Nephron progenitor cell (in vitro differentiated cells): ENCODE results near the gene ZKSCAN3.
"Not testable (repeated sequence)": the region's sequence is repeated elsewhere in the genome, so short reads cannot be mapped to it uniquely, and the experiment has no call there.

Experiments used
- DNase-seq: peaks from one replicate; pipeline ENCODE4 v3.0.0; 2021
- H3K27ac Mint-ChIP-seq: 2 replicates; pipeline ENCODE4 v1.8.0; 2021; ENCODE audit warnings: mild to moderate bottlenecking, moderate library complexity, mixed read lengths
- H3K27me3 Mint-ChIP-seq: 2 replicates; pipeline ENCODE4 v1.8.0; 2021; ENCODE audit warnings: mild to moderate bottlenecking, low read depth, mixed read lengths; ENCODE audit not compliant: poor library complexity
- H3K36me3 Mint-ChIP-seq: 2 replicates; pipeline ENCODE4 v1.8.0; 2021; ENCODE audit warnings: low read depth, mixed read lengths
- H3K4me1 Mint-ChIP-seq: 2 replicates; pipeline ENCODE4 v1.8.0; 2021; ENCODE audit warnings: mixed read lengths
- H3K4me3 Mint-ChIP-seq: 2 replicates; pipeline ENCODE4 v1.8.0; 2021; ENCODE audit warnings: mild to moderate bottlenecking, moderate library complexity, mixed read lengths
- H3K9me3 Mint-ChIP-seq: 2 replicates; pipeline ENCODE4 v1.8.0; 2021; ENCODE audit warnings: mild to moderate bottlenecking, moderate library complexity, mixed read lengths
- CTCF ChIP-seq: fragments of 200-600 bp; sonication (generic); IDR thresholded peaks from 2 replicates; pipeline ENCODE4 v1.5.0; 2021; ENCODE audit warnings: antibody characterized with exemption

ZKSCAN3 gene

DNA sequence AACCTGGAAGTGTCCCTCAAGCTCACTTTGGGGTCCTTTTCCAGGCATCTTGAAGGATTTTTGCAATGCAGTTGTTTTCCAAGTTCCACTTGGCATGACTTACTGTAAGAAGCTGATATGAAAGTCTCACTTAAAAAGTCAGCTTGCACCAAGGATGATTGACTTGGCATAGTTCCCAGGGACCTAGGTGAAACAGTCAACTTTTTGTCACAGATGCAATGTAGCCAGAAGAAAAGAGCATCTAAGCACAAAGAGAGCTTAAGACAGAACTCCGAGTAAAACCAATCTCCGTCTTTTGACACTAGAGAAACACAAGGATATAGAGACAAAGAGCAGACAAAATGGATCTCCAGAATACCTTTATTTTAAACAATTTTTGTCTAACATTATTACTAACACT lies 52.5 kb downstream of the ZKSCAN3 start:
- no peak for TF ChIP-seq CTCF
- no peak for DNase-seq
- Mint-ChIP-seq H3K4me3 (no peak overlapping the region), H3K27ac (no peak overlapping the region), H3K9me3 (no peaks in the 10 kb centered on the region), H3K27me3 (peaks cover 48% of the 10 kb centered on the region), H3K4me1 (peaks cover 22% of the 10 kb centered on the region), H3K36me3 (peaks cover 14% of the 10 kb centered on the region)

- DNase-seq, H3K4me3 Mint-ChIP-seq, H3K9me3 Mint-ChIP-seq, H3K4me1 Mint-ChIP-seq, H3K27ac Mint-ChIP-seq, H3K36me3 Mint-ChIP-seq: not testable (repeated sequence)
- peaks cover 55% of the 10 kb centered on the region for H3K27me3 Mint-ChIP-seq
Observed at GRCh38 chr6:28403923-28404322, 54.2 kb downstream of the ZKSCAN3 start.

DNA sequence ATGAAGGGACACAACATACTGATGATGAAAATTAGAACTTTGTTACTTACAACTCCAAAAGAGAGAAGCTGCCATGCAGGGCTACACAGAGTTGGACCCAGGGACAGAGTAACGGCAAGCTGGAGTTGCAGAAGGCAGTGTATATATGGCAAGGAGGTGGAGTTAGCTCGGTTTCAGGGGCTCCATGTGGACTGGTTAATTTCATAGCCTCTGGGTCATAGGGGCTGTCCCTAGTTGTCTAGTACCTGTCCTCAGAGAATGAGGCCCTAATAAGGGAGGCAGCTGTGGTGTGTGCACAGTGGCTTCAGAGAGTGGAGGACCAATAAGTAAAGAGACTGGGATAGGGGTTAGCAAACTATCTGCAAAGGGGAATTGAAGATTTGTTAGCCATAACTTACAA lies 57.7 kb downstream of the ZKSCAN3 start:
- Mint-ChIP-seq H3K36me3 (peaks cover 7% of the 10 kb centered on the region), H3K4me1 (no peaks in the 10 kb centered on the region), H3K27me3 (peaks cover 46% of the 10 kb centered on the region), H3K27ac (no peak overlapping the region), H3K4me3 (no peak overlapping the region), H3K9me3 (peaks cover 17% of the 10 kb centered on the region)
- TF ChIP-seq CTCF: no peak
- DNase-seq: no peak

DNA sequence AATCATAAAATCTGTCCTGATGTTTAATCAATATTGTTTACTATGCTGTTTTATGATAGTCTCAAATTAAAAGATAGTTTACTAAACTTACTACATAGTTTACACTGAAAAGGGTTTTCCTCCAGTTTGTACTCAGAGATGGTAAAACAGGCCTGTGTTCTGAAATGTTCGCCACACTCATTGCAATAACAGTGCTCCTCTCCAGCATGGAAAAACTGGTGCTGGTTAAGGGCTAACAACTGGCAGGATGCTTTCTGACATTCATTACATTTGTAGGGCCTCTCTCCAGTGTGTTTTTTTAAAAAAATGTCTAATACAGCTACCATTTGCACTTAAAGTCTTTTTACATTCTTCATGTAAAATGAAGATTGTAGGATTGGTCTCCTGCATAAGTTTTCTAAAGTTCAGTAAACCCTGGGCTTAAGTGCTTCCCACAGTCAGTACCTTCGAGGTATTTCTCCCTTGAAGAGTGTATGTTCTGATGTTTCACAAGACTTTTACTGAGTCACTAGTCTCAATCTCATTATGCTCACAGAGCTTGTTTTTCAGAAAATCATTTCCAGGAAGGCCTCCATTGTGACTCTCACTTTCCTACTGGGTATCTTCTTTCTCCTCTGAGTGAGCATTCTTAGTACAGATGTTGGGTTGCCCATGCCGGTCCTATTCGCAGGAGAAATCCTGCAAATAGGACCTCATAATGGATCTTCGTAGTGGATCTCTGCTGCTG lies 58.5 kb downstream of the ZKSCAN3 start:
- Mint-ChIP-seq H3K4me1 (no peaks in the 10 kb centered on the region), H3K9me3 (peaks cover 17% of the 10 kb centered on the region), H3K4me3 (no peak overlapping the region), H3K27me3 (peaks cover 38% of the 10 kb centered on the region), H3K36me3 (peaks cover 7% of the 10 kb centered on the region), H3K27ac (no peak overlapping the region)
- no peak for DNase-seq
- TF ChIP-seq CTCF: no peak

DNA sequence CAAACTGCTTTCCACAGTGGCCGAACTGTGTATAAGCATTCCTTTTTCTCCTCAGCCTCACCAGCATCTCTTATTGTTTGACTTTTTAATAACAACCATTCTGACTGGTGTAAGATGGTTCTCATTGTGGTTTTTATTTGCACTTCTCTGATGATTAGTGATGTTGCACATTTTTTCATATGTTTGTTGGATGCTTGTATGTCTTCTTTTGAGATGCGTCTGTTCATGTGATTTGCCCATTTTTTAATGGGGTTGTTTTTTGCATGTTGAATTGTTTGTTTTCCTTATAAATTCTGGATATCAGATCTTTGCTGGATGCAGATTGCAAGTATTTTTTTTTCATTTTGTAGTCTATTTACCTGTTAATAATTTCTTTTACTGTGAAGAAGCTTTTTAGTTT lies 61.0 kb downstream of the ZKSCAN3 start:
- Mint-ChIP-seq H3K27me3 (peaks cover 26% of the 10 kb centered on the region), H3K4me3 (no peak overlapping the region), H3K4me1 (no peaks in the 10 kb centered on the region), H3K9me3 (peaks cover 17% of the 10 kb centered on the region), H3K27ac (no peak overlapping the region), H3K36me3 (peaks cover 14% of the 10 kb centered on the region)
- TF ChIP-seq CTCF: no peak
- DNase-seq: no peak

- Mint-ChIP-seq H3K27ac (no peak overlapping the region), H3K9me3 (peaks cover 17% of the 10 kb centered on the region), H3K4me3 (no peak overlapping the region), H3K27me3 (peaks cover 14% of the 10 kb centered on the region), H3K4me1 (no peaks in the 10 kb centered on the region), H3K36me3 (peaks cover 18% of the 10 kb centered on the region)
- TF ChIP-seq CTCF: no peak
- DNase-seq: no peak
Observed at GRCh38 chr6:28413681-28414080, 63.9 kb downstream of the ZKSCAN3 start.
